SU-DHL-6 (cell line): ENCODE measurements around the gene PXDC1.

Experiments used
- H2AFZ ChIP-seq: fragments of 200-600 bp; sonication (generic); 2 replicates; pipeline ENCODE4 v1.6.1; 2014; ENCODE audit warnings: low read depth, mild to moderate bottlenecking, moderate library complexity, mixed read lengths, antibody characterized with exemption, low read length; ENCODE audit not compliant: severe bottlenecking
- H3F3A ChIP-seq: fragments of 200-600 bp; shearing (Covaris generic); 2 replicates; pipeline ENCODE4 v1.6.0; 2016; ENCODE audit warnings: antibody characterized with exemption, mild to moderate bottlenecking; ENCODE audit not compliant: insufficient read depth
- H3K27ac ChIP-seq: fragments of 200-600 bp; sonication (generic); 2 replicates; pipeline ENCODE4 v1.5.1; 2016; ENCODE audit warnings: low read depth, mild to moderate bottlenecking, low read length, moderate library complexity, mixed read lengths
- H3K27me3 ChIP-seq: fragments of 200-600 bp; sonication (generic), shearing (Covaris generic); 2 replicates; pipeline ENCODE4 v1.6.0; 2014; ENCODE audit warnings: mild to moderate bottlenecking, low read length
- H3K36me3 ChIP-seq: fragments of 200-600 bp; sonication (generic); 2 replicates; pipeline ENCODE4 v1.6.1; 2014; ENCODE audit warnings: mild to moderate bottlenecking, low read length, mixed read lengths
- H3K4me2 ChIP-seq: fragments of 300-600, 200-600 bp; shearing (Covaris generic), sonication (generic); 2 replicates; pipeline ENCODE4 v1.6.0; 2014; ENCODE audit warnings: low read length, low read depth, mild to moderate bottlenecking; ENCODE audit not compliant: poor library complexity, severe bottlenecking
- H3K4me3 ChIP-seq: fragments of 200-600 bp; sonication (generic); 2 replicates; pipeline ENCODE4 v1.5.1; 2014; ENCODE audit warnings: antibody characterized with exemption, low read length, mild to moderate bottlenecking, mixed read lengths; ENCODE audit not compliant: insufficient read depth, poor library complexity, severe bottlenecking
- H3K79me2 ChIP-seq: fragments of 200-600 bp; sonication (generic); 2 replicates; pipeline ENCODE4 v1.6.1; 2014; ENCODE audit warnings: mild to moderate bottlenecking, low read length, moderate library complexity; ENCODE audit not compliant: insufficient read depth
- H3K9ac ChIP-seq: fragments of 200-600 bp; sonication (generic); 2 replicates; pipeline ENCODE4 v1.7.0; 2014; ENCODE audit warnings: mild to moderate bottlenecking, low read length
- H3K9me2 ChIP-seq: fragments of 200-600 bp; sonication (generic); replicated peaks from 2 replicates; pipeline ENCODE4 v1.6.1; 2014; ENCODE audit warnings: low read length; ENCODE audit not compliant: insufficient read depth
- H3K9me3 ChIP-seq: fragments of 200-600 bp; sonication (generic); 2 replicates; pipeline ENCODE4 v1.6.1; 2014; ENCODE audit warnings: low read length, mixed read lengths; ENCODE audit not compliant: insufficient read depth
- H4K20me1 ChIP-seq: fragments of 200-600 bp; sonication (generic); 2 replicates; pipeline ENCODE4 v1.6.1; 2014; ENCODE audit warnings: low read depth, mild to moderate bottlenecking, antibody characterized with exemption, low read length, moderate library complexity, mixed read lengths
- EZH2phosphoT487 ChIP-seq: fragments of 200-600 bp; sonication (generic), shearing (Covaris generic); conservative IDR thresholded peaks from 2 replicates; pipeline ENCODE4 v1.6.1; 2018; ENCODE audit warnings: mild to moderate bottlenecking, antibody characterized with exemption, low read length, moderate library complexity, mixed read lengths
- TF ChIP-seq, protein P1 (sequence below): fragments of 200-600 bp; sonication (generic); IDR thresholded peaks from one replicate; pipeline ENCODE4 v1.5.1; 2017; ENCODE audit warnings: antibody characterized with exemption, mild to moderate bottlenecking, low read length, moderate library complexity; ENCODE audit not compliant: insufficient read depth, poor library complexity, severe bottlenecking

Gene PXDC1

GRCh38 chr6:3746119-3746691 lies 5.3 kb downstream of the PXDC1 start:
- Histone ChIP-seq H3K4me2 (no peak overlapping the region), H3K36me3 (no peaks in the 10 kb centered on the region), H3K27ac (no peak overlapping the region), H3K79me2 (no peaks in the 10 kb centered on the region), H3K9me3 (no peaks in the 10 kb centered on the region), H3F3A (no peaks in the 10 kb centered on the region), H4K20me1 (no peaks in the 10 kb centered on the region), H3K4me3 (no peak overlapping the region), H3K9me2 (no peaks in the 10 kb centered on the region), H2AFZ (no peak overlapping the region), H3K9ac (no peak overlapping the region), H3K27me3 (no peaks in the 10 kb centered on the region)
- TF ChIP-seq, protein P1, sequence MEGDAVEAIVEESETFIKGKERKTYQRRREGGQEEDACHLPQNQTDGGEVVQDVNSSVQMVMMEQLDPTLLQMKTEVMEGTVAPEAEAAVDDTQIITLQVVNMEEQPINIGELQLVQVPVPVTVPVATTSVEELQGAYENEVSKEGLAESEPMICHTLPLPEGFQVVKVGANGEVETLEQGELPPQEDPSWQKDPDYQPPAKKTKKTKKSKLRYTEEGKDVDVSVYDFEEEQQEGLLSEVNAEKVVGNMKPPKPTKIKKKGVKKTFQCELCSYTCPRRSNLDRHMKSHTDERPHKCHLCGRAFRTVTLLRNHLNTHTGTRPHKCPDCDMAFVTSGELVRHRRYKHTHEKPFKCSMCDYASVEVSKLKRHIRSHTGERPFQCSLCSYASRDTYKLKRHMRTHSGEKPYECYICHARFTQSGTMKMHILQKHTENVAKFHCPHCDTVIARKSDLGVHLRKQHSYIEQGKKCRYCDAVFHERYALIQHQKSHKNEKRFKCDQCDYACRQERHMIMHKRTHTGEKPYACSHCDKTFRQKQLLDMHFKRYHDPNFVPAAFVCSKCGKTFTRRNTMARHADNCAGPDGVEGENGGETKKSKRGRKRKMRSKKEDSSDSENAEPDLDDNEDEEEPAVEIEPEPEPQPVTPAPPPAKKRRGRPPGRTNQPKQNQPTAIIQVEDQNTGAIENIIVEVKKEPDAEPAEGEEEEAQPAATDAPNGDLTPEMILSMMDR = no peak
- no peak for TF ChIP-seq EZH2phosphoT487

- H3K9me3 ChIP-seq = no peaks in the 10 kb centered on the region
- no peak overlapping the region for H3K4me3 ChIP-seq
- no peaks in the 10 kb centered on the region for H3K27me3 ChIP-seq
- H2AFZ ChIP-seq = no peak overlapping the region
- H3K36me3 ChIP-seq = no peaks in the 10 kb centered on the region
- H4K20me1 ChIP-seq = no peaks in the 10 kb centered on the region
- no peak overlapping the region for H3K4me2 ChIP-seq
- no peaks in the 10 kb centered on the region for H3K79me2 ChIP-seq
- H3K9me2 ChIP-seq = no peaks in the 10 kb centered on the region
- TF ChIP-seq, protein P1 = no peak
- TF ChIP-seq EZH2phosphoT487 = no peak
- H3K9ac ChIP-seq = no peak overlapping the region
- no peak overlapping the region for H3K27ac ChIP-seq
- no peaks in the 10 kb centered on the region for H3F3A ChIP-seq
These were observed 5.9 kb downstream of the PXDC1 start for GRCh38 chr6:3745566-3746118.

GRCh38 chr6:3744901-3745470 lies 6.5 kb downstream of the PXDC1 start:
- H3K9ac ChIP-seq = no peak overlapping the region
- H3K27ac ChIP-seq = no peak overlapping the region
- no peak overlapping the region for H3K4me3 ChIP-seq
- TF ChIP-seq, protein P1 = no peak
- TF ChIP-seq EZH2phosphoT487 = no peak
- H3K79me2 ChIP-seq = no peaks in the 10 kb centered on the region
- no peaks in the 10 kb centered on the region for H3K36me3 ChIP-seq
- H3K9me2 ChIP-seq = no peaks in the 10 kb centered on the region
- no peak overlapping the region for H3K4me2 ChIP-seq
- no peaks in the 10 kb centered on the region for H3F3A ChIP-seq
- no peak overlapping the region for H2AFZ ChIP-seq
- no peaks in the 10 kb centered on the region for H3K27me3 ChIP-seq
- no peaks in the 10 kb centered on the region for H4K20me1 ChIP-seq
- H3K9me3 ChIP-seq = no peaks in the 10 kb centered on the region
